H1 (cell line): ENCODE measurements around the gene SYNDIG1. TPM values are rescaled to one million over a fixed set of nuclear protein-coding genes. Genes with fewer than 3 reads are reported as not detected.

Source experiments
- ASH2L ChIP-seq: fragments of 200-600, 300-600 bp; sonication (generic); IDR thresholded peaks from one replicate; pipeline ENCODE4 v1.7.1; 2017; ENCODE audit warnings: low read length
- BRCA1 ChIP-seq: IDR thresholded peaks from 2 replicates; pipeline ENCODE4 v1.6.1; 2012; ENCODE audit warnings: low read depth, low read length, improper control_type of control experiment
- CEBPB ChIP-seq: IDR thresholded peaks from 2 replicates; pipeline ENCODE4 v1.6.1; 2012; ENCODE audit warnings: low read depth, low read length
- E2F6 ChIP-seq: IDR thresholded peaks from 2 replicates; pipeline ENCODE4 v1.6.1; 2012; ENCODE audit warnings: inconsistent platforms
- RNF2 ChIP-seq: fragments of 200-900, 300-1000 bp; sonication (generic); IDR thresholded peaks from 2 replicates; pipeline ENCODE4 v1.7.1; 2016; ENCODE audit warnings: borderline replicate concordance, low read depth, mild to moderate bottlenecking, antibody characterized with exemption, low read length; ENCODE audit not compliant: poor library complexity, severe bottlenecking; ENCODE audit errors: missing control alignments
- SIN3A ChIP-seq, 2 experiments: IDR thresholded peaks in 1 of 2; conservative IDR thresholded peaks in 1 of 2; 2 replicates each; pipeline ENCODE4 v1.6.1; 2011 to 2012; ENCODE audit warnings: low read length in 2 of 2, improper control_type of control experiment in 1 of 2, low read depth in 1 of 2, mild to moderate bottlenecking in 1 of 2
- SUZ12 ChIP-seq: fragments of 200-600 bp; sonication (generic); IDR thresholded peaks from 2 replicates; pipeline ENCODE4 v1.6.1; 2012; ENCODE audit warnings: mild to moderate bottlenecking, inconsistent platforms, low read length, moderate library complexity, mixed read lengths
- polyA plus RNA-seq, 7 experiments: library from polyadenylated mRNA; depleted of rRNA in 3 of 7; stranded (reverse) in 5 of 7; unstranded in 2 of 7; fragments of >200 nt in 5 of 7; fragments of 200-250 nt in 2 of 7; gene quantifications; 1 replicate in 5 of 7; 2 replicates in 1 of 7; 4 replicates in 1 of 7; pipeline versions ENCODE4 v1.2.1 to v1.2.3, GENCODE V29; 2011 to 2013; ENCODE audit warnings: missing spikeins in 2 of 7, mixed read lengths in 2 of 7
- total RNA-seq: library from RNA; stranded (reverse); fragmentation: NEBNext Ultra II Directional; extraction: Animal tissue kit (Norgen Biotek cat#: 25700); gene quantifications from 2 replicates; pipeline ENCODE4 v1.2.1, GENCODE V29; 2021

Gene SYNDIG1
- total and polyA plus RNA-seq, 2 of the 8 experiments (the other 6 are each of a cell fraction or from before 2014, with no cell fraction given), result 6.5 to 7.8 TPM

GRCh38 chr20:24699321-24700165 is 230.1 kb downstream of the SYNDIG1 start (continued):
- TF ChIP-seq BRCA1, result no peak
- no peak for TF ChIP-seq SIN3A (conservative IDR thresholded peaks at IDR 0.05 in 1 of 2, IDR thresholded peaks at IDR 0.05 in 1 of 2; ENCODE audit: low read depth in 1 of 2, low read length in 2 of 2)
- TF ChIP-seq CEBPB, result no peak
- TF ChIP-seq RNF2, result no peak
- no peak for TF ChIP-seq SUZ12
- no peak for TF ChIP-seq ASH2L
- no peak for TF ChIP-seq E2F6
